Activated T-cell treated with anti-CD3 and anti-CD28 coated beads, Interleukin-2, amount 50 U/mL, for 4 hours (primary cell): ENCODE data around the gene GHITM. TPM values are rescaled to one million over a fixed set of nuclear protein-coding genes. Genes with fewer than 3 reads are reported as not detected.
"Not testable (repeated sequence)": the region's sequence is repeated elsewhere in the genome, so short reads cannot be mapped to it uniquely, and the experiment has no call there.

Source experiments
- ATAC-seq, 2 donors: fragments of 200-7000 bp; cut with Tn5 transposase; one replicate each; pipeline ENCODE4 v1.10.0; 2021
- DNase-seq: peaks from one replicate; pipeline ENCODE4 v3.0.0-alpha.2; 2020
- H3K27me3 Mint-ChIP-seq: one replicate; pipeline ENCODE4 v1.8.0; 2021; ENCODE audit warnings: low read depth, mixed read lengths
- H3K36me3 Mint-ChIP-seq: one replicate; pipeline ENCODE4 v1.8.0; 2022; ENCODE audit warnings: mixed read lengths; ENCODE audit not compliant: insufficient read depth
- H3K4me1 Mint-ChIP-seq: one replicate; pipeline ENCODE4 v1.8.0; 2021; ENCODE audit warnings: low read depth, mixed read lengths
- H3K4me3 Mint-ChIP-seq: one replicate; pipeline ENCODE4 v1.8.0; 2021; ENCODE audit warnings: mild to moderate bottlenecking, moderate library complexity, mixed read lengths
- H3K9me3 Mint-ChIP-seq: one replicate; pipeline ENCODE4 v1.8.0; 2021; ENCODE audit warnings: mixed read lengths
- total RNA-seq, 3 donors: library from RNA; stranded (reverse); gene quantifications; one replicate each; pipeline ENCODE4 v1.2.1, GENCODE V29; 2021

GHITM gene
- total RNA-seq, 3 donors from 2014 or later: 206 to 234 (median 220) TPM

DNA sequence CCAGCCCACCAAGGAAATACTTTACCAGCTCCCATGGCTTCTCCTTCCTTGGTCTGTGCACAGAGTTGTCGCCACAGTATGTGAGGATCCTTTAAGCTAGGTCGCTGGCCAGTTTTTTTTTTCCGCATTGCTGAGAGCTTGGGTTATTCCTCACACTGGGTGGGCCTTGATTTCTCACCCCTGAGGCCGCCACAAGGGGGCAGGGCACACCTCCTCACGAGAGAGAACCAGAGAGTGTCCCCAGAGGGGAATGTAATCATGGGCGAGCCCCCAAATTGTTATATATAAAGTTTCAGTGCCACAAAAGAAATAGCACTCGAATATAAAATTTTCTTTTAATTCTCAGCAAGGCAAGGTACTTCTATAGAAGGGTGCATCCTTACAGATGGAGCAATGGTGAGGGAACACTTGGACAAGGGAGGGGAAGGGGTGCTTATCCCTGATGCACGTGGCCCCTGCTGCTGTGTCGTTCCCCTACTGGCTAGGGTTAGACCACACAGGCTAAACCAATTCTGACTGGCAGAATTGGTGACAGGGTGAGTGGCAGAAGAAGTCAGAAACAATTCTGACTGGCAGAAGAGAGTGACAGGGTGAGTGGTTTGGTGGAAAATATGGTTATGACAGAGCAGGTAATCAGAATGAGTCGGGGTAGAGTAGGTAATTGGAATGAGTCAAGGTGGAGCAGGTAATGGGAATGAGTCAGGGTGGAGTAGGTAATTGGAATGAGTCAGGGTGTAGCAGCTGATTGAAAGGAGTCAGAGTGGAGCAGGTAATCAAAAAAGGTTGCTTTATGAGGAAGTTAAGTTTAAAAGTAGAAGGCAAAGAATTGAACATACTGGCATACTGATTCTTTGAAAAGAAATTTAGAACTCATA is 13.2 kb upstream of the GHITM start:
- H3K4me1 Mint-ChIP-seq, H3K4me3 Mint-ChIP-seq, H3K36me3 Mint-ChIP-seq, DNase-seq: not testable (repeated sequence)
- peaks cover 17% of the 10 kb centered on the region for H3K9me3 Mint-ChIP-seq
- peak; percentile 46 to 56 for ATAC-seq
- peaks cover 26% of the 10 kb centered on the region for H3K27me3 Mint-ChIP-seq

DNA sequence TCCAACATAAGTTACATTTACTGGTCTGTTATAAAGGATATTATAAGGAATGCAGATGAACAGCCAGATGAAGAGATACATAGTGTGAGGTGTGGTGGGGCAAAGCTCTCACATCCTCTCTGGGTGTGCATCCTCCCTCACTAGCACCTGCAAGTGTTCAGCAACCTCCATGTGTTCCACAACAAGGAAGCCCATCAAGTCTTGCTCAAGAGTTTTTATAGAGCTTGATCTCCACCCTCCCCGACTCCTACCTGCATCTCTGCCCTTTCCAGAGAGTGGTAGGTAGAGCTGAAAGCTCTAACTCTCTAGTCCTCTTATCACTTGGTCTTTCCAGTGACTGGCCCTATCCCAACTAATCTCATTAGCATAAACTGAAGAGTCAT is 12.5 kb upstream of the GHITM start:
- Mint-ChIP-seq H3K36me3 (peaks cover 2% of the 10 kb centered on the region), H3K4me1 (no peaks in the 10 kb centered on the region), H3K4me3 (no peak overlapping the region), H3K27me3 (peaks cover 26% of the 10 kb centered on the region), H3K9me3 (peaks cover 17% of the 10 kb centered on the region)
- ATAC-seq (no peak), DNase-seq (no peak)

DNA sequence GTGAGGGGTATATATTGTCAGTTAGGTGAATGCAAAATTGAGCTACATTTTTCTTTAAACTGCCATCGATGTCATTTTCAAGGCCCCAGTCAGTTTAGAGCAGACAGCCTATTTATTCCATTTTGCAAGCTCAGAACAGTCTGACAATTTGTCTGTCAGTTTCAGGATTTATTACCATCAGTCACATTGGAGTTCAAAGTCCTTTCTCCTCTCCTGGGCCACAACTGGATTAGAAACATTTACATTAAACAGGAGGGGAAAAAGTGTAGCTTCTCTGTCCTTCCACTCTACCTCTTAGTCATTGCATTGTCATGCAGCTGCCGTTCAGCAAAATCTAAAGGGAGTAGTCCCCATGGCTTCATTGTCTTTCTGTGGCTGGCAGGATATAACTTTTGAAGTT is 3.5 kb upstream of the GHITM start:
- DNase-seq (no peak), ATAC-seq (no peak)
- H3K27me3 Mint-ChIP-seq: peaks cover 2% of the 10 kb centered on the region
- no peaks in the 10 kb centered on the region for H3K9me3 Mint-ChIP-seq
- H3K4me3 Mint-ChIP-seq: no peak overlapping the region
- H3K4me1 Mint-ChIP-seq: peaks cover 17% of the 10 kb centered on the region
- H3K36me3 Mint-ChIP-seq: no peaks in the 10 kb centered on the region

GRCh38 chr10:84137811-84138210 is 1.5 kb upstream of the GHITM start:
- Mint-ChIP-seq H3K4me1 (peaks cover 31% of the 10 kb centered on the region), H3K36me3 (peaks cover 5% of the 10 kb centered on the region), H3K9me3 (no peaks in the 10 kb centered on the region), H3K27me3 (peaks cover 2% of the 10 kb centered on the region), H3K4me3 (peak overlapping the region; percentile 96)
- ATAC-seq (no peak), DNase-seq (no peak)

GRCh38 chr10:84138478-84139125 is 707 bp upstream of the GHITM start:
- peak; percentile 67 to 72 for ATAC-seq
- Mint-ChIP-seq H3K4me1 (peaks cover 32% of the 10 kb centered on the region), H3K36me3 (peaks cover 8% of the 10 kb centered on the region), H3K4me3 (peak overlapping the region; percentile 96), H3K27me3 (peaks cover 2% of the 10 kb centered on the region), H3K9me3 (no peaks in the 10 kb centered on the region)
- peak; percentile 35 for DNase-seq

DNA sequence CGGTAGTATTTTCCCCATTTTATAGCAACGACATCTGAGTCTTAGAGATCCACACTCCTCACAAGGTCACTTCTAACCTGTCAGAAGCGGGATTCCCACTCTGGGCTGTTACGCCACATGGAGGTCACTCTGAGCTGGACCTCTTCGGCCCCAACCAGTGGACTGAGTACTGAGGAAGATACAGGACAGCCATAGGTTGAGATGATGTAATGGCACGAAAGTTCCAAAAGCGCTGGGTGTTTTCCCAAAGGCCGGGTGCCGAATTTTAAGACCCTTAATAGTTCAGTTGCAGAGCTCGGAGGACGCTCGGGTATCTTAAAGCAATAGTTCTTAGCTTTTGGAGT is 699 bp downstream of the GHITM start:
- no peaks in the 10 kb centered on the region for H3K9me3 Mint-ChIP-seq

GRCh38 chr10:84147347-84147746 is 8.0 kb downstream of the GHITM start:
- Mint-ChIP-seq H3K27me3 (no peaks in the 10 kb centered on the region), H3K9me3 (no peaks in the 10 kb centered on the region), H3K36me3 (peaks cover 47% of the 10 kb centered on the region), H3K4me1 (peaks cover 16% of the 10 kb centered on the region), H3K4me3 (no peak overlapping the region)
- no peak for DNase-seq
- ATAC-seq: no peak

More for the DNA sequence above, 699 bp downstream of the GHITM start:
- Mint-ChIP-seq H3K36me3 (peaks cover 17% of the 10 kb centered on the region), H3K4me3 (peak overlapping the region; percentile 96), H3K4me1 (peaks cover 36% of the 10 kb centered on the region), H3K27me3 (no peaks in the 10 kb centered on the region)
- ATAC-seq (no peak), DNase-seq (no peak)

- peaks cover 14% of the 10 kb centered on the region for H3K4me1 Mint-ChIP-seq
- not testable (repeated sequence) for H3K4me3 Mint-ChIP-seq, ATAC-seq, H3K9me3 Mint-ChIP-seq, H3K27me3 Mint-ChIP-seq, DNase-seq
- peaks cover 47% of the 10 kb centered on the region for H3K36me3 Mint-ChIP-seq
These were observed 8.8 kb downstream of the GHITM start for GRCh38 chr10:84148006-84148597.

DNA sequence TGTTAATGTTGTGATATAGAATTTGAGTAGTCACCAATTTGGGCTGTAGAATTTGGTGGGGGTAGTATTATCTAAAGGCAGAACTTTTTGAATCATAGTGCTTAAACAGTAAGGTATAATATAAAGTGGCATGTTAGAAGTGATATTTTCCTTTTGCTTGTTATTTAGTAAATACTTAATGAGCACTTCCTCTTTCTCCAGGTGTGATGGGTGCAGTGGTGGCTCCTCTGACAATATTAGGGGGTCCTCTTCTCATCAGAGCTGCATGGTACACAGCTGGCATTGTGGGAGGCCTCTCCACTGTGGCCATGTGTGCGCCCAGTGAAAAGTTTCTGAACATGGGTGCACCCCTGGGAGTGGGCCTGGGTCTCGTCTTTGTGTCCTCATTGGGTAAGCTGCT is 10.5 kb downstream of the GHITM start:
- no peak overlapping the region for H3K4me3 Mint-ChIP-seq
- peaks cover 44% of the 10 kb centered on the region for H3K36me3 Mint-ChIP-seq
- DNase-seq (no peak), ATAC-seq (no peak)
- peaks cover 10% of the 10 kb centered on the region for H3K4me1 Mint-ChIP-seq
- no peaks in the 10 kb centered on the region for H3K9me3 Mint-ChIP-seq
- no peaks in the 10 kb centered on the region for H3K27me3 Mint-ChIP-seq

- ATAC-seq: no peak
- Mint-ChIP-seq H3K4me3 (no peak overlapping the region), H3K9me3 (no peaks in the 10 kb centered on the region), H3K4me1 (peaks cover 13% of the 10 kb centered on the region), H3K36me3 (peaks cover 29% of the 10 kb centered on the region), H3K27me3 (no peaks in the 10 kb centered on the region)
- DNase-seq: no peak
These were observed 13.5 kb downstream of the GHITM start for GRCh38 chr10:84152769-84153168.

- Mint-ChIP-seq H3K36me3 (peaks cover 17% of the 10 kb centered on the region), H3K4me3 (no peak overlapping the region), H3K27me3 (no peaks in the 10 kb centered on the region), H3K9me3 (no peaks in the 10 kb centered on the region), H3K4me1 (peaks cover 17% of the 10 kb centered on the region)
- ATAC-seq (no peak), DNase-seq (no peak)
These were observed 16.2 kb downstream of the GHITM start for GRCh38 chr10:84155521-84155920.

DNA sequence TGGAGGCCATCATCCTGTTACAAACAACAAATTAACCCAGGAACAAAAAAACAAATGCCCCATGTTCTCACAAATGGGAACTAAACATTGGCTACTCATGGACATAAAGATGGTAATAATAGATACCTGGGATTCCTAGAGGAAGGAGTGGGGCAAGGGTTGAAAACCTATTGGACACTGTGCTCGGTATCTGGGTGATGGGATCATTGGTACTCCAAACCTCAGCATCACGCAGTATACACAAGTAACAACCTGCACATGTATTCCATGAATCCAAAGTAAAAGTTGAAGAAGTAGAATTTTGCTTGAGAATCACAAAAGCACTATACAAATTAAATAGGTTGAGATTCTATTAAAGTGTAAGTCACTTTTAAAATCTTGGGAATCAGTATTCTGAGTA is 16.7 kb downstream of the GHITM start:
- H3K27me3 Mint-ChIP-seq: no peaks in the 10 kb centered on the region
- DNase-seq (no peak), ATAC-seq (no peak)
- no peak overlapping the region for H3K4me3 Mint-ChIP-seq
- H3K9me3 Mint-ChIP-seq: no peaks in the 10 kb centered on the region
- H3K36me3 Mint-ChIP-seq: peaks cover 12% of the 10 kb centered on the region
- H3K4me1 Mint-ChIP-seq: peaks cover 17% of the 10 kb centered on the region

DNA sequence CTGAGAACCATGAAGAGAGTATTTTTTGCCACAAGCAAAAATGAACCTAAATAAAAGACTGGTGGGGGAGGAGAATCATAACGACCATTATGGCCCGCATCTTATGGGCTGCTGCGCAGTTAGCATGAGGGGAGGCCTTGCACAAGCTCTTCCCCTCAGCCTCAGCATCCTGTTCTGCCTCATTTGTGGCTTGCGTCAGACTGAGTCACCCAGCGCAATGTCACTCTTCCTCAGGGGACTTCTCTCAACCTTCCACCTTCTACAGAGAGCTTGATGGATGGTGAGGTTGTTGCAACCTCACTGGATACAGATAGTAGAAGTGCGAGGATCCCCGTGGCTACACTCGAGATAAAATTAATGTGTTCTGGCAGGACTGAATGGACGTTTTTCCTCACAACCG is 17.5 kb downstream of the GHITM start:
- Mint-ChIP-seq H3K4me3 (no peak overlapping the region), H3K4me1 (peaks cover 17% of the 10 kb centered on the region), H3K36me3 (peaks cover 11% of the 10 kb centered on the region), H3K27me3 (peaks cover 2% of the 10 kb centered on the region), H3K9me3 (no peaks in the 10 kb centered on the region)
- peak; percentile 34 for DNase-seq
- peak; percentile 94 to 98 for ATAC-seq

DNA sequence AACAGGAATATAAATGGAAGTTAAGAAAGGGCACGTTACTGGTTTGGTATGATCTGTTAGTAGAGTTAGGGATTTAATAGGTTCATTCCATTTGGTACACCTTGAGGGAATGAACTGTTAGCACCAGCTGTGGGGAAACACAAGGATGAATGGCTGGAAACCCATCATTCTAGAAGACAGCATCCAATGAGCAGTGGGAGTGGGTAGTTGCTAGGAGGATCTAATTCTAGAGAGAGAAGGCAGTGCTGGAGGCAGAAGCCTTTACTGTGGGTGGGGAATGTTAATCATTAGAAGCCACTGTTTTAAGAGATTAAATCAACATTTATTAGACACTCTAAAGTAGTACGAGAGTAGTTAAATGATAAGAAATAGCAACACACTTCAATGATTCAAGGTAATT is 18.8 kb downstream of the GHITM start:
- Mint-ChIP-seq H3K9me3 (no peaks in the 10 kb centered on the region), H3K27me3 (peaks cover 3% of the 10 kb centered on the region), H3K4me1 (peaks cover 17% of the 10 kb centered on the region), H3K4me3 (no peak overlapping the region), H3K36me3 (peaks cover 11% of the 10 kb centered on the region)
- DNase-seq: no peak
- ATAC-seq: no peak

GRCh38 chr10:84158550-84158949 is 19.2 kb downstream of the GHITM start:
- H3K27me3 Mint-ChIP-seq: peaks cover 3% of the 10 kb centered on the region
- DNase-seq: no peak
- no peak for ATAC-seq
- H3K9me3 Mint-ChIP-seq: no peaks in the 10 kb centered on the region
- peaks cover 9% of the 10 kb centered on the region for H3K36me3 Mint-ChIP-seq
- peaks cover 17% of the 10 kb centered on the region for H3K4me1 Mint-ChIP-seq
- no peak overlapping the region for H3K4me3 Mint-ChIP-seq
